HCEC 1CT (cell line): ENCODE data around the gene GLTPD2.
A peak's percentile ranks its signal among the peaks of the same experiment; 100 is the strongest.

Source experiments
- DNase-seq: peaks from one replicate; pipeline ENCODE4 v3.0.0-alpha.2; 2017

GLTPD2 gene

DNA sequence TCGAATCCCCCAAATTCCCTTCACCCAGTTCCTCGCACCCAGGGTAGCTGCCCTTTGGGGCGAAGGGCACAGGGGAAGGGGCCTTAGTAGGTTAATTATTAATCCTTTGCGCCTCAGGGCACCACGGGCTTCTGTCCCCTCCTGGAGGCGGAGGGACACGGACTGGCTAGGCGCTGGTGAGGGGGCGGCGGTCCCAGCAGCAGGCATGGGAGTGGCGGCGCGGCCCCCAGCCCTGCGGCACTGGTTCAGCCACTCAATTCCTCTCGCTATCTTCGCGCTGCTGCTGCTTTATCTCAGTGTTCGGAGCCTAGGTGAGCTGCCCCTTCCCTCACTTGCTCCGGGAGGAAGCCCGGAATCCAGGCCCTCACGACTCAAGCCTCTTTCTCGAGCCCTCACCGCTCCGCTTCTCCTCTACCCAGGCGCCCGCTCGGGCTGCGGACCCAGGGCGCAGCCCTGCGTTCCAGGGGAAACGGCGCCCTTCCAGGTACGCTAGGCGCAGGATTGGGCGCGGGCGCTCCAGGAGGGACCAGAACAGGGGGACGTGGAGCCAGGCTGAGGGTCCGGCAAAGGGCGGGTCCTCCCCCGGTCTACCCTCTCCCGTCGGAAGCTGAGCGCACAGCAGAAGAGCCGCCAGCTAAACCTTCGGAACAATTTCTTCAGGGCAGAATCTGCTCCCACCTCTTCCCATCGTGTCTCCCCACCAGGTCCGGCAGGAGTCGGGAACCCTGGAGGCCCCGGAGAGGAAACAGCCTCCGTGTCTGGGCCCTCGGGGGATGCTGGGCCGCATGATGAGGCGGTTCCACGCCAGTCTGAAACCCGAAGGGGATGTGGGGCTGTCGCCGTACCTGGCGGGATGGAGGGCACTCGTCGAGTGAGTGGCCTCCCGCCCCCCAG lies at the start of gene GLTPD2:
Gene GLTPD2 (plus strand): TSS at position 158 of the 894 bp plus-strand sequence. CDS start 48 bp downstream, at position 206.
- no peak for DNase-seq

DNA sequence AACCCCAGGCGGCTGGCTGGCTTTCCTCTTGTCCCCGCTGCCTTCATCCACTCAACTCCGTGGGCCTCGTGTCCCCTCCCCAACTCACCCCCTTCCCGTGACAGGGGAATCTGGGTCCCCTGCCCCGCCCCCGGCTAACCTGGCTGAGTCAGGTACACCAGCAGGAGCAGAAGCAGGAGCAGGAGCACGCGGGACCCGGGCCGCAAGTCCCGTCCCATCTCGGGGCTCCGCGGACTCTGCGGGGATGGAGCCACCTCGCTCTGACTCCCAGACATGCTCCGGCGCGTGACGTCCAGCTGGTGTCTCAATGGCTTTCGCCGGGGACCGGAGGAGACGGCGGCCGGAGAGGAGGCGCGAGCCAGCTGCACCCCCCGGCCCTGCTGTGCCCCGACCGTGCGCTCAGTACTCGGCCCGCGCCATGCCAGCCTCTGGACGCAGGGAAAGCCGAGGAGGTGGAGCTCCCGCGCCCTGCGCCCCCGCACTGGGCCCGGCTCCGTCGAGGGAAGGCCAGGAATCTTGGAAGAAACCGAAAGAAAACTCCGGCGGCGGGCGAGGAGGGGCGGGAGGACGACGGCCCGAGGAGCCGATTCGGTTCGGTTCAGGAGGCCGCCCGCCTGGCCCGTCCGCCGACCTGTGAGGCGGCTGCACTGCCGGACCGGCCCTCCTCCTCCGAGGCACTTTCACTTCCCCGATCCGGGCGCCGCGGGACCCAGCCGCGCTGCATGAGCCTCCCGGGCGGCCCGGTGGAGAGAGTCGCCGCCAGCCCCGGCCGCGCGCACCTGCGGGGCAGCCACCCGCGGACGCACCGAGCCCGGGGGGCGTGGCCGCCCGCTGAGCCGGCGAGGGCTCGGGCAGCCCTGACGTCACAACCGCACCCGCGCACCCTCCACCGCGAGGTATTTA lies 49.4 kb upstream of the GLTPD2 start, which contains the start of the genes CXCL16 and ZMYND15:
Gene CXCL16 (minus strand): TSS at position 807 of the 903 bp plus-strand sequence. CDS start 589 bp downstream, at position 218.
Gene ZMYND15 (plus strand): TSS at position 712 of the 903 bp plus-strand sequence. CDS start 716 bp downstream, outside the sequence.
- no peak for DNase-seq

DNA sequence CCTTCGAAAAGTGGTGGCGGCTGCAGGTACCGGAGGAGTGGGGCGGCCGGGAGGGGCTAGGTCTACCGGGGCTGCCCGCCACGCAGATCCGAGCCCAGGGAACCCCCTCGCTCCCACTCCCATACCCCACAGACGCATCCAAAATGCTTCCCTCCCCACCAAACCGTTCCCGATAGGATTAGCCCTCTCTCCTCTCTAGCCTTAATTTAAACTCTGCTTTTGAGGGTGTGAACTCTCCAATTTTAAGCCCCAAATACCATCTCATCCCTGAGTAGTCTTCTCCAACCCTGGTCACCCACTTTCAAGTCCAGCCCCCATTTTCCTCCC lies 48.8 kb upstream of the GLTPD2 start:
- DNase-seq = no peak

DNA sequence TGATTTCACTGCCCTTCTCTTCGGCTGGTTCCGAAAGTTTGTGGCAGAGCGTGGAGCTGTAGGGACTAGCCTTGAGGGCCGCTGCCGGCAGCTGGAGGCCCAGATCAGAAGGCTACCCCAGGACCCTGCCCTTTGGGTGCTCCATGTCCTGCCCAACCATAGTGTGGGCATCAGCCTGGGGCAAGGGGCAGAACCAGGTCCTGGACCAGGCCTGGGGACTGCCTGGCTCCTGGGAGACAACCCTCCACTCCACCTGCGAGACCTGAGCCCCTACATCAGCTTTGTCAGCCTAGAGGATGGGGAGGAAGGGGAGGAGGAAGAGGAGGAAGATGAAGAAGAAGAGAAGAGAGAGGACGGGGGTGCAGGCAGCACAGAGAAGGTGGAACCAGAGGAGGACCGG lies 48.2 kb upstream of the GLTPD2 start:
- no peak for DNase-seq

DNA sequence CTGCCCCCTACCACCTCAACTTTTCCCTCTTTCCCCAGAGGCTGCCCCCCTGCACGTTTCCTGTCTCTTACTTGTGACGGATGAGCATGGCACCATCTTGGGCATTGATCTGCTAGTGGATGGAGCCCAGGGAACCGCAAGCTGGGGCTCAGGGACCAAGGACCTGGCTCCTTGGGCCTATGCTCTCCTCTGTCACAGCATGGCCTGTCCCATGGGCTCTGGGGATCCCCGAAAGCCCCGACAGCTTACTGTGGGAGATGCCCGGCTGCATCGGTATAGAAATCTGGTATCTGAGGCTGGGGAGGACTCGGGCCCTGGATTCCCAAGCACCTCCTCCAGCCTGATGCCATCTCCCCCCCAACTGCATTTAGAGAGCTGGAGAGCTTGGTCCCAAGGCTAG lies 47.2 kb upstream of the GLTPD2 start:
- no peak for DNase-seq

DNA sequence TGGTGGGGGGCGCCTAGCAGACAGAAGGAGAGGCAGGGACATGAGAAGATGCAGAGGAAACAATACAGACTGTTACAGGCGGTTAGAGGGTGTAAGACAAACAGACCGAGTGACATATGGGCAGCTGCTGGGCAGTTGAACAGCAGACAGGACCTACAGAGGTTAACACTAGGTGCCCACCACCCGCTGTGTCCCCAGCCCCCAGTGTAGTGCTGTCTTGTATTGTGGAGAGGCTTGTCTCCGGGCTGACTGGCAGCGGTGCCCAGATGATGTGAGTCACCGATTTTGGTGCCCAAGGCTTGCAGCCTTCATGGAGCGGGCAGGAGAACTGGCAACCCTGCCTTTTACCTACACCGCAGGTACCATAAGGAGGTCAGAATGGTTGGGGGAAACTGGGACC lies 46.6 kb upstream of the GLTPD2 start:
- no peak for DNase-seq

DNA sequence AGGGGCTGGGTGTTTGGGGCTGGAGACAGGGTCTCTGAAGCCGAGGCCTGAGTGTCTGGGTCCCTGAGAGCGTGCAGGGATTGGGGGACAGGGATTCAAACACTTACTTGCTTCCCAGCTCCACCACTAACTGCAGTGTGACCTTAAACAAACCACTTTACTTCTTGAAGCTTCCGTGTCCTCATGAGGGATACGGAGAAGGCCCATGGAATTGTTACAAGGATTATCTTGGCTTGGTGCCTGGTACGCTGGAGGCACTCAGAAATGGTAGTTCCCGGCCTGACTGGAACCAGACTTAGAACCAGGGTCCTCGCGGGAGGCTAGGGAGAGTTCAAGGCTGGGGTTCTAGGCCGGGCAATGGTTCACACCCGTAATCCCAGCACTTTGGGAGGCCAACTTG lies 46.1 kb upstream of the GLTPD2 start:
- DNase-seq = no peak

DNA sequence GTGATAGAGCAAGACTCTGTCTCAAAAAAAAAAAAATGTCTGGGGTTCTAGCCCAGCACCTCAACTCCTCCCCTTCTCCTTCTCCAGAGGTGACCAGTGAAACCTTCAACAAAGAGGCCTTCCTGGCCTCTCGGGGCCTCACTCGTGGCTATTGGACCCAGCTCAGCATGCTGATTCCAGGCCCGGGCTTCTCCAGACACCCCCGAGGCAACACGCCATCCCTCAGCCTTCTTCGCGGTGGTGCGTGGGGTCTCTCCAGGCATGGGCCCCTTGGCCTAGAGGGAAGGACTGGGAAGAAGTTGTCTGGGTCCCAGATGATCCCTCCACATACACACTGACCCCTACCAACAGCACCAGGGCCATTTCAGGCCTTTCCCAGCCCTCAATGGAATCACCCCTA lies 45.5 kb upstream of the GLTPD2 start:
- DNase-seq = no peak

DNA sequence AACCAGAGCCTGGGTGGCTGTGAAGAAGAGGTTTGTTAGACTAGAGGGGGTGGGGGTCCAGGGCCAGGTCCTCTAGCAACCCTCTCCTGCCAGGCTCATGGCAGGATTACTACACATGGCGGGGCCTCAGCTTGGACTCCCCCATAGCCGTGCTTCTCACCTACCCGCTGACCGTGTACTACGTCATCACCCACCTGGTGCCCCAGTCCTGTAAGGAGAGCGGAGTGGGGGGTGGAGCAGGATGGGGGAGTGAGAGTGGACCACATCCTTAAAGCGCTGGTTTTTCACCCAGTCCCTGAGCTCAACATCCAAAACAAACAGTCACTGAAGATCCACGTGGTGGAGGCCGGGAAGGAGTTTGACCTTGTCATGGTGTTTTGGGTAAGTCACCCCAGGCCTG lies 44.9 kb upstream of the GLTPD2 start:
- DNase-seq = no peak

DNA sequence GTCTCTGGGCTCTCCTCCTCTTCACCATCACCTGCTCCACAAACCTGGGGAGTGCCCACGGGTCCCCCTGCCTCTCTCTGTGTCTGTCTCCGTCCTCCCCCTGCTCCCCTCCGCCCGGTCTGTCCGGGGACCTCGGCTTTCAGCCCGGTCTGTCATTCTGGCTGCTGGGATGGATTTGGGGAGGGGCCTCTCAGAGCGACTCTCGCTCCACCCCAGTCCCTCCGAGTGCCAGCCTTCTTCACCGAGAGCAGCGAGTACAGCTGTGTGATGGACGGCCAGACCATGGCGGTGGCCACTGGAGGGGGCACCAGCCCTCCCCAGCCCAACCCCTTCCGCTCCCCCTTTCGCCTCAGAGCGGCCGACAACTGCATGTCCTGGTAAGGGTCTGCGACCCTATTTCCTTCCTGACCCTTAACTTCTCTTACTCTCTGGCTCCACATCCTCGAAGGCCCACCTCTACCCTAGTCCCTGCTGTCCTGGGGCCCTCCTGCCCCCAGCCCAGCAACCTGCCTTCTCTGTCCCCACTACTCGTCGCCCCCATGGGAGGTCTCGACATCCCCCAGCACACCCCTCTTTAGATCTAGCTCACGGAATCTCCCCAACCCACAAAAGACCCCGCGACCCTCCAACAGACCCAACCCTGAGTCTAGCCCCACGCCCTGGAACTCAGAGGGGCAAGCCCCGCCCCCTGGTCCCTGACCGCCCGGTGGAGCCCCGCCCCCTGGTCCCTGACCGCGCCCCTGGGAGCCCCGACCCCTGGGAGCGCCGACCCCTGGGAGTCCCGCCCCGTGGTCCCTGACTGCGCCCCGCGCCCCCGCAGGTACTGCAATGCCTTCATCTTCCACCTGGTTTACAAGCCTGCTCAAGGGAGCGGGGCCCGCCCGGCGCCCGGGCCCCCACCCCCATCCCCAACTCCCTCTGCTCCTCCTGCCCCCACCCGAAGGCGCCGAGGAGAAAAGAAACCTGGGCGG lies 43.5 kb upstream of the GLTPD2 start:
- DNase-seq = no peak

DNA sequence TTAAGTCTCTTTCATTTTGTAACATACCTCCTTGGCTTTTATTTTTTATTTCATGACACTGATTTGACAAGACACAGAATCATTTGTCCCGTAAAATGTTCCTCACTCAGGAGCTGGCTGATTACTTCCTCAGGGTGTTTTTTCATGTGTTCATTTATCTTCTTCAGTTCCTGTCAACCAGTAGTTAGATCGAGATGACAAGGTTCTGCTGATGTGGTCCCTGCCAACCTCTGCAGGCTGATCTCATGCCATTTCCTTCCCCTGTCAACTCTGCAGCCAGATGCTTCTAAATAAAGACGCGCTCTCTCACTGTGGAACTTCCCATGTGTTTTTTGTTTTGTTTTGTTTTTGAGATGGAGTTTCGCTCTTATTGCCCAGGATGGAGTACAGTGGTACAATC lies 40.9 kb upstream of the GLTPD2 start:
- DNase-seq = no peak

DNA sequence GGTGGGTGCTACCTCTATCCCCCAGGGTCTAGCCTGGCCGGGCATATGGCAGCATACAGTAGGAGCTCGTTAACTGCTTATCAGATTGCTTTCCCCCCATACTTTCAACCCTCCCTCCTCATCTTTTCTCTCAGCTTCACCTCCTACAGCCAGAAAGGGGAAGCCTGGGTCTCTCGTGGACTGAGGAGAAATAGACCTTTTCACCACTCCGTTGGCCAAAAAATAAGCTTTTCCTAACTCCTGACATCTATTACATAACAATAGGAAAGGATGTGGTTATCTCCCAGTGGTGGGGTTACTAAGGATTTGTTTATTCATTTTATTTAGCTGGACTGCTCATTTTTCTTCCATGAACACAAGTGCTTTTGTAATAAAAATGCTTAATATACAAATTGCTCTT lies 40.1 kb upstream of the GLTPD2 start:
- DNase-seq = no peak

DNA sequence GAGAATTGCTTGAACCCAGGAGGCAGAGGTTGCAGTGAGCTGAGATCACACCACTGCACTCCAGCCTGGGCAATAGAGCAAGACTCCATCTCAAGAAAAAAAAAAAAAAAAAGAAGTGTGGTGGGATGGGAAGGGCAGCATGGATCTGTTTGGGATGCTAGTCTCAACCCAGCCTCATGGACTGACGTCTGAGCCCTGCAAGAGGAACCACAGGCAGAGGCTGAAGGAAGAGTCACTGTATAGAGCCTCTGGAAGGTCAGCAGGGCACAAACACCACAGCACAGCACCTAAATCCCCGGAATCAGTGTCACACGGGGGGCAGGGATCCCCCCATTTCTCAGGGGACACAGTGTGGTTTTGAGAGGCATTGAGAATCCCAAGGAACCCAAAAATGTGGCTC lies 38.2 kb upstream of the GLTPD2 start:
- DNase-seq = no peak

DNA sequence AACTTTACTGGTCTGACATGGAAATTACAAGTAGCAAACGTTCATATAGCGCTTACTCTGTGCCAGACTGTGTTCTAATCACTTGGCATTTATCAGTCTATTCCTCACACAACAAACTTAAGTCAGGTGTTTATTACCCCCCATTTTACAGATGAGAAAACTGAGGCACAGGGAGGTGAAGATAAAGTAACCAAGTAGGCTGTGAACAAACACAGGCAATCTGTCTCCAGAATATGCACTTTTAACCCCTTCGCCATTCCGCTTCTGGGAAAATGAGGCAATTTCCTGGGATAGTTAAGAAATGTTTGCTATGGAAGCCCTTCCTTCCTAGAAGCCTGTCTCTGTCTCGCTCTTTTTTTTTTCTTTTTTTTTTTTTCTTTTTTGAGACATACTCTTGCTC lies 36.8 kb upstream of the GLTPD2 start:
- DNase-seq = no peak

DNA sequence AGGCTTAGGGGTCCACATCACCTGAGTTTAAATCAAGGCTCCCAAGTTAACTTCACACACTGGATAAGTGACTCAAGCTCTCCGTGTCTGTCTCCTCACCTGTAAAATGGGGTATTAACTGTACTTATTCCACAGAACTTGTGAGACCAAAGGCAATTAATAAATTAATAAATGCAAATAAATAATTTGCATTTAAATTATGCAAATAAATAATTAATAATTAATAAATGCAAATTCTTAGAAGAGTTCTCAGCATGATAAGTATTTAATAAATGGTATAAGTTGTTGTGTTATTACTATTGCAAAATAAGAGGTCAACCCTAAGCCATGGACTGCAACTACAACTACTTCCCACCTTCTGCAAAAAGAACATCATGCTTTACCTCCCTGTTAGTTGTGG lies 35.4 kb upstream of the GLTPD2 start:
- DNase-seq = no peak

DNA sequence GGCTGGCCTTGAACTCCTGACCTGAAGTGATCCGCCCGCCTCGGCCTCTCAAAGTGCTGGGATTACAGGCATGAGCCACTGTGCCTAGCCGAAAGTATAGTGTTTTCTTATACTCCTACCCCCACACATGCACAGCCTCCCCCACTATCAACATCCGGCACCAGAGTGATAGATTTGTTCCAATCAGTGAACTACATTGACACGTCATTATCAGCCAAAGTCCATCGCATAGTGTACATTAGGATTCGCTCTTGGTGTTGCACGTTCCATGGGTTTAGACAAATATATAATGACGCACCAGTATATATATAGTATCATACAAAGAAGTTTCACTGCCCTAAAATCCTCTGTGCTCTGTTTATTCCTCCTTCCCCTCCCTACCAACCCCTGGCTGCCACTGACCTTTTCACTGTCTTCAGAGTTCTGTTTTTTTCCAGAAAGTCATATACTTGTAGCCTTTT lies 29.0 kb upstream of the GLTPD2 start:
- no peak for DNase-seq

DNA sequence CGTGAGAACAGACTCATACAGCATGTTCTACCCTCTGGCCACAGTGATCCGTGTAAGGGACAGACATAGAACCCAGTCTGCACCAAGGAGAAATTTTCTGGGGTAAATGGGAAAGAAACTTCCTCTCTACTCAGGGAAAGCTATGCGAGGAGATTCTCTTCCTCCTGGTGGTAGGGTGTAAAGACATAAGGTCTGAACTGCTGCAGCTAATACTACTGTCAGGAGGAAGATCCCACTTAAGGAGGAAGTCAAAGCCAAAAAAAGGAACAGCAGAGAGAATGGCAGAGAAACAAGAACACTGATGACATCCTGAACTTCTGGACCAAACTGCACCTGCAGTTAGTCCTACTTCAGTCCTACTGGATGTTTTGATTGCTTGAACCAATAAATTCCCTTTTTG lies 24.2 kb upstream of the GLTPD2 start:
- DNase-seq = no peak

DNA sequence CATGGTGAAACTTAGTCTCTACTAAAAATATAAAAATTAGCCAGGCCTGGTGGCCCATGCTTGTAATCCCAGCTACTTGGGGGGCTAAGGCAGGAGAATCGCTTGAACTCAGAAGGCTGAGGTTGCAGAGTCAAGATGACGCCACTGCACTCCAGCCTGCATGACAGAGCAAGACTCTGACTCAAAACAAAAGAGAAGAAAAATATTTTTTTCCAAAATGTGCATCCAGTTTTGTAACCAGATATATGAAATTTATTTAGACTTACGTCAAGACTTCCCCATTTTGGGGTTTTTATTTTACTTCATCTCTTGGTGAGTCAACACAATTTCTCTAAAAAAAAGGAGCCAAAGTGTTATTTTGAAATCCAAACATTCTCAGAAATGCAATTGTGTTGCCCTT lies 22.6 kb upstream of the GLTPD2 start:
- DNase-seq = no peak

DNA sequence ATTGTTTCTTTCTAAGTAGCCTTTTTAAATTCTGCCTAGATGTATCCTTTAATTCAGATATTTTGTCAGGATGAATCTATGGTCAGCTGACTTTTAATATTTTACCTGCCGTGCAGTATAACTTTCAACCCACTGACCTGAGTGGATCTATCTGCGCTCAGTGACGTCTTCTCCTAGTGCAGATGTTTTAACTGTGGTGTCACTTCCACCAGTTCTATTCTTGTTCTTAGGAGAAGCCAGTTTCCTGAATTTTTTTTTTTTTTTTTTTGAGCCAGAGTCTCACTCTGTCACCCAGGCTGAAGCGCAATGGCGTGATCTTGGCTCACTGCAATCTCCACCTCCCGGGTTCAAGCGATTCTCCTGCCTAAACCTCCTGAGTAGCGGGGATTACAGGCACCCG lies 22.0 kb upstream of the GLTPD2 start:
- DNase-seq = no peak

DNA sequence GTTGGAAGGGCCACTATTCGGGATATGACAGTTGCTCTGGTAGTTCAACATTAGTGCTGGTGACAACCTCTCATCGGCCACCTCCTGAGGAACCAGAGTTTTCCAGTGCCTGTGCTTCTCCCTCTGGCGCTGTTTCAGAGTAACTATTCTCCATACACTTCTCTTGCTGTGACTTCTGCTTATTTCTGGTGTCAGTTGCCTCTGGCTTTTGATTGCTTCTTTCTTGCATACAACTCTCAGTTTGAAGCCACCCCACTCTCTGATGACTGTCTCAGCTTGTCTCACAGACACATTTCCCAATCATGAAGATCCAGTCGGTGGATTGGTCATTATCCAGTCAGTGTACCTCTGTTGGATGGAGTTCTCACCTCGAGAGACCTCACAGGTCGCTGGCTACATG lies 20.5 kb upstream of the GLTPD2 start:
- DNase-seq = no peak

DNA sequence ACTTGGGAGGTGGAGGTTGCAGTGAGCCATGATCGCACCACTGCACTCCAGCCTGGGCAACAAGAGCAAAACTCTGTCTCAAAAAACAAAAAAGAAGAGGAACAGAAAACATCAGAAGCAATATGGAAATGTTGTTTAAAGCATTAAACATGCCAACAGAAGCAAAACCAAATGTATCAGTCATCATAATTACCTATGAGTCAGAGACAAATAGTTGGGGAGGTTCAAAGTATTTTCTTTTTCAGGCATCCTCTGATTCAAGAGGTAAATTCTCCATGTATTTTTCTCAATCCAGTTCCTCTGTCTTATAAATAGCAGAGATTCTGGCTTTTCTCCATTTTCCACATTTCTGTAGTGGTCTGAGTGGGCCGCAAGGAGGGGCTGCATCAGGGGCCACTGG lies 19.1 kb upstream of the GLTPD2 start:
- peak; percentile 30 for DNase-seq

DNA sequence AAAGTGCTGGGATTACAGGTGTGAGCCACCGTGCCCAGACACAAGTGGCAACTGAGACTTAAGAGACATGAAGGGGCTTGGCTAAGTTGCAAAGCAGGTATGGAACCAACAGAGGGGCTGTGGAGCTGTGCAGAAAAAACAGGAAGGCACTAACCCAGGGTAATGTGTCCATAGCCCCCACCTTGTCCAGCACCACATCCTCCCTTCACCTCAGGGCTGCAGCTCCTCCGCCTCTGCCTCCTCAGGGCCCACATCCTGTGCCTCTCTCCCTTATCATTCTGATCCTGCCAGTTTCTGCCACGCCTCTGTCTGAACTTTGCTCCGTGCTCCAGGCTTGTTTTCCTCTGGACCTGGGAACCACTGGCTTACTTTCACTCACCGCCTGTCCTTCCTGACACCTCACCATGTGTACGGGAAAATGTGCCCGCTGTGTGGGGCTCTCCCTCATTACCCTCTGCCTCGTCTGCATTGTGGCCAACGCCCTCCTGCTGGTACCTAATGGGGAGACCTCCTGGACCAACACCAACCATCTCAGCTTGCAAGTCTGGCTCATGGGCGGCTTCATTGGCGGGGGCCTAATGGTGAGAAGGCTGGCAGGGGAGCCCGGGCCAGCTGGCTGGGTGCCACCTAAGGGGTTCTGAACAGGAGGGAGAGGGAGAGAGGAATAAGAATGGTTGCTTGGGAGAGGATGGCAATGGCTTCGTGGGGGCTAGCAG lies 17.1 kb upstream of the GLTPD2 start, which contains the start of gene TM4SF5:
Gene TM4SF5 (plus strand): TSS at position 368 of the 716 bp plus-strand sequence. CDS start 37 bp downstream, at position 405.
- DNase-seq = no peak
